GM12874 (cell line): ENCODE results near the gene TIMM10B.
A peak's percentile ranks its signal among the peaks of the same experiment; 100 is the strongest.

Experiments used
- CTCF ChIP-seq: IDR thresholded peaks from 2 replicates; pipeline ENCODE4 v1.5.1; 2011; ENCODE audit warnings: low read depth, mild to moderate bottlenecking, control low read depth, low read length, moderate library complexity; ENCODE audit not compliant: insufficient read depth

The TIMM10B gene

GRCh38 chr11:6520265-6520664 lies 39.0 kb downstream of the TIMM10B start:
- TF ChIP-seq CTCF: no peak

GRCh38 chr11:6523253-6523652 lies 42.0 kb downstream of the TIMM10B start:
- TF ChIP-seq CTCF: no peak

- no peak for TF ChIP-seq CTCF
Measured at GRCh38 chr11:6526411-6527135, 45.3 kb downstream of the TIMM10B start.

- no peak for TF ChIP-seq CTCF
Measured at GRCh38 chr11:6529266-6529665, 48.0 kb downstream of the TIMM10B start.

GRCh38 chr11:6530848-6531247 lies 49.5 kb downstream of the TIMM10B start:
- TF ChIP-seq CTCF: no peak

GRCh38 chr11:6531267-6531752 lies 50.0 kb downstream of the TIMM10B start:
- peak; percentile 64 for TF ChIP-seq CTCF
